Keratinocyte (primary cell): ENCODE measurements around the gene NEB.

ENCODE experiments used
- EZH2 ChIP-seq: IDR thresholded peaks from one replicate; pipeline ENCODE4 v1.6.1; 2012; ENCODE audit warnings: inconsistent platforms, mild to moderate bottlenecking, low read length, moderate library complexity
- TF ChIP-seq, protein P1 (sequence below), 3 experiments: IDR thresholded peaks in 1 of 3; conservative IDR thresholded peaks in 1 of 3; optimal IDR thresholded peaks in 1 of 3; 2 replicates in 2 of 3; 3 replicates in 1 of 3; pipeline versions ENCODE3 to v1.5.1; 2011; ENCODE audit warnings: low read length in 3 of 3, mild to moderate bottlenecking in 3 of 3, moderate library complexity in 2 of 3, control low read depth in 1 of 3, inconsistent platforms in 1 of 3; ENCODE audit not compliant: insufficient read depth in 2 of 3; ENCODE audit errors: extremely low read depth in 1 of 3

DNA sequence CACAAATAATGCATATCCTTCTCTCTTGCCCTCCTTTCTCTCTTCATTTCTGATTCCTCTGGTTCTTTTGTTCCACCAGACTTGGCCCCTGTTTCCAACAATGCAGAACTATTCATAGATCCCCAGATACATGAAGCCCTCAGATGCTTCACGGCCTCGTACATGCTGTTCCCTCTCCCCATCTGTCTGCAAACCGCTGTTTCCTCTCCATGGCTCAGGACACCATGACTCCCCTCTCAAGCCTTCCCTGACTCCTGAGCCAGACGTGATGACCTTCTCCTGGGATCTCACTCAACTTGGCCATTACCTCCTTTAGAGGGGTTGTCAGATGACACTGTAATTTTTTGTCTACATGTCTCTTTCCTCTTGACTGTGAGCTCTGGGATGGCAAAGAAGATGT is 15.5 kb downstream of the NEB start:
- TF ChIP-seq, protein P1, sequence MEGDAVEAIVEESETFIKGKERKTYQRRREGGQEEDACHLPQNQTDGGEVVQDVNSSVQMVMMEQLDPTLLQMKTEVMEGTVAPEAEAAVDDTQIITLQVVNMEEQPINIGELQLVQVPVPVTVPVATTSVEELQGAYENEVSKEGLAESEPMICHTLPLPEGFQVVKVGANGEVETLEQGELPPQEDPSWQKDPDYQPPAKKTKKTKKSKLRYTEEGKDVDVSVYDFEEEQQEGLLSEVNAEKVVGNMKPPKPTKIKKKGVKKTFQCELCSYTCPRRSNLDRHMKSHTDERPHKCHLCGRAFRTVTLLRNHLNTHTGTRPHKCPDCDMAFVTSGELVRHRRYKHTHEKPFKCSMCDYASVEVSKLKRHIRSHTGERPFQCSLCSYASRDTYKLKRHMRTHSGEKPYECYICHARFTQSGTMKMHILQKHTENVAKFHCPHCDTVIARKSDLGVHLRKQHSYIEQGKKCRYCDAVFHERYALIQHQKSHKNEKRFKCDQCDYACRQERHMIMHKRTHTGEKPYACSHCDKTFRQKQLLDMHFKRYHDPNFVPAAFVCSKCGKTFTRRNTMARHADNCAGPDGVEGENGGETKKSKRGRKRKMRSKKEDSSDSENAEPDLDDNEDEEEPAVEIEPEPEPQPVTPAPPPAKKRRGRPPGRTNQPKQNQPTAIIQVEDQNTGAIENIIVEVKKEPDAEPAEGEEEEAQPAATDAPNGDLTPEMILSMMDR (optimal IDR thresholded peaks at IDR 0.05 in 1 of 3, IDR thresholded peaks at IDR 0.05 in 1 of 3, conservative IDR thresholded peaks at IDR 0.05 in 1 of 3; ENCODE audit: extremely low read depth in 1 of 3, insufficient read depth in 2 of 3, low read length in 3 of 3) = no peak
- TF ChIP-seq EZH2 = no peak
